Keratinocyte (primary cell): Measurements from ENCODE around the gene UPB1. TPM values are rescaled to one million over a fixed set of nuclear protein-coding genes. Genes with fewer than 3 reads are reported as not detected.

ENCODE experiments used
- DNase-seq: peaks from one replicate; pipeline ENCODE4 v3.0.0-alpha.2; 2011; ENCODE audit warnings: low read depth, missing footprints, low spot score
- FAIRE-seq: peaks from 2 replicates; lab custom pipeline; 2011; peaks lifted over from hg19 to GRCh38; lab: Jason Lieb, UNC
- H2AFZ ChIP-seq: 2 replicates; pipeline ENCODE4 v1.6.0; 2012; ENCODE audit warnings: low read length, control low read depth, inconsistent platforms; ENCODE audit not compliant: control insufficient read depth
- H3K27ac ChIP-seq: 2 replicates; pipeline ENCODE4 v1.5.1; 2011; ENCODE audit warnings: low read length; ENCODE audit not compliant: control insufficient read depth, insufficient read depth
- H3K27me3 ChIP-seq: 3 replicates; pipeline ENCODE4 v1.6.0; 2011; ENCODE audit warnings: low read length; ENCODE audit not compliant: control insufficient read depth, insufficient read depth; ENCODE audit errors: extremely low read depth
- H3K36me3 ChIP-seq, 2 experiments: 2 replicates in 1 of 2; 3 replicates in 1 of 2; pipeline ENCODE4 v1.5.1; 2011; ENCODE audit warnings: low read length in 2 of 2, mild to moderate bottlenecking in 1 of 2; ENCODE audit not compliant: control insufficient read depth in 2 of 2, insufficient read depth in 2 of 2; ENCODE audit errors: extremely low read depth in 1 of 2
- H3K4me1 ChIP-seq: 3 replicates; pipeline ENCODE4 v1.5.1; 2011; ENCODE audit warnings: low read length; ENCODE audit not compliant: control insufficient read depth, insufficient read depth; ENCODE audit errors: extremely low read depth
- H3K4me2 ChIP-seq: 3 replicates; pipeline ENCODE4 v1.6.0; 2011; ENCODE audit warnings: low read depth, low read length; ENCODE audit not compliant: control insufficient read depth, insufficient read depth; ENCODE audit errors: extremely low read depth
- H3K4me3 ChIP-seq, 3 experiments: fragments of 200-600 bp in 1 of 3; sonication (generic) in 1 of 3; 2 replicates in 2 of 3; 3 replicates in 1 of 3; pipeline ENCODE4 v1.5.1; 2011 to 2016; ENCODE audit warnings: low read length in 3 of 3, mild to moderate bottlenecking in 3 of 3, control low read depth in 2 of 3, inconsistent platforms in 1 of 3, low read depth in 1 of 3, mixed read lengths in 1 of 3, mixed run types in 1 of 3, moderate library complexity in 1 of 3; ENCODE audit not compliant: control insufficient read depth in 2 of 3, insufficient read depth in 2 of 3; ENCODE audit errors: extremely low read depth in 1 of 3
- H3K79me2 ChIP-seq: 2 replicates; pipeline ENCODE4 v1.6.0; 2012; ENCODE audit warnings: low read length; ENCODE audit not compliant: control insufficient read depth, insufficient read depth
- H3K9ac ChIP-seq: 3 replicates; pipeline ENCODE4 v1.6.0; 2011; ENCODE audit warnings: low read length; ENCODE audit not compliant: control insufficient read depth, insufficient read depth; ENCODE audit errors: extremely low read depth
- H3K9me1 ChIP-seq: 3 replicates; pipeline ENCODE4 v1.6.0; 2011; ENCODE audit warnings: low read length; ENCODE audit not compliant: control insufficient read depth, insufficient read depth; ENCODE audit errors: extremely low read depth
- H3K9me3 ChIP-seq: 2 replicates; pipeline ENCODE4 v1.5.1; 2012; ENCODE audit warnings: low read depth, low read length; ENCODE audit not compliant: control insufficient read depth
- H4K20me1 ChIP-seq: 3 replicates; pipeline ENCODE4 v1.6.0; 2011; ENCODE audit warnings: low read length; ENCODE audit not compliant: control insufficient read depth, insufficient read depth; ENCODE audit errors: extremely low read depth
- CTCF ChIP-seq, 3 experiments: IDR thresholded peaks in 1 of 3; conservative IDR thresholded peaks in 1 of 3; optimal IDR thresholded peaks in 1 of 3; 2 replicates in 2 of 3; 3 replicates in 1 of 3; pipeline versions ENCODE3 to v1.5.1; 2011; ENCODE audit warnings: low read length in 3 of 3, mild to moderate bottlenecking in 3 of 3, moderate library complexity in 2 of 3, control low read depth in 1 of 3, inconsistent platforms in 1 of 3; ENCODE audit not compliant: insufficient read depth in 2 of 3; ENCODE audit errors: extremely low read depth in 1 of 3
- EZH2 ChIP-seq: IDR thresholded peaks from one replicate; pipeline ENCODE4 v1.6.1; 2012; ENCODE audit warnings: inconsistent platforms, mild to moderate bottlenecking, low read length, moderate library complexity
- dilution Hi-C: fragments of 300-500 bp; cut with MboI; formaldehyde crosslinking; loops from one replicate; pipeline ENCODE4 v1.7.0; 2020; ENCODE audit warnings: low sequenced_read_pairs; ENCODE audit not compliant: extremely low pct_ligation_motif_present
- polyA plus RNA-seq, 5 experiments: library from polyadenylated mRNA; depleted of rRNA in 3 of 5; stranded (reverse) in 3 of 5; stranded (forward) in 1 of 5; unstranded in 1 of 5; fragments of >200 nt; gene quantifications; 1 replicate in 1 of 5; 2 replicates in 3 of 5; 3 replicates in 1 of 5; pipeline versions ENCODE4 v1.2.1 to v1.2.3, GENCODE V29; 2011 to 2012; ENCODE audit warnings: missing spikeins in 2 of 5, low read depth in 1 of 5, low replicate concordance in 1 of 5

The UPB1 gene
- polyA plus RNA-seq, 1 donor (not counting 4 experiments of a cell fraction or from before 2014, with no cell fraction given) = not detected

DNA sequence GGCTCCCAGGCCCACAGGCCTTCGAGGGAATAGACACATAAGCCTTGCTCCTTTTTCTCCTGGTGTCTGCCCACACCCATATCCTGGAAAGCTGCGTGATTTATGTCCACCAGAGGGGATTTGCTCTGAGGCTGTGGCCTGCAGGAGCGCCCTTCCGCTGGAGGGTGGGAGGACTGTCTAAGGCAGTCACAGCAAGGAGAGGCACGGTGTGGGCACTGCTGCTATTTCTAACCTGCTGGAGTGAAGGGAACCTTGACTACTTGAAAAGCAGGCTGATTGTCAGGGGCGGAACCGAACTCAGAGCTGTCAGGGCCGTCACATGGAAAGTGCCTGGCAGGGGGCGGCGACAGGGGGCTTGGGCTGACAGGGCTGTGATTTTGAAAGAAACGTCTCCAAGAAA lies 3.7 kb downstream of the UPB1 start:
- Histone ChIP-seq H3K9ac (no peak overlapping the region), H3K36me3 (no peaks in the 10 kb centered on the region), H3K4me1 (peaks cover 10% of the 10 kb centered on the region), H3K79me2 (no peaks in the 10 kb centered on the region), H4K20me1 (no peaks in the 10 kb centered on the region), H3K4me2 (no peak overlapping the region), H3K27ac (no peak overlapping the region), H2AFZ (no peak overlapping the region), H3K9me1 (no peaks in the 10 kb centered on the region), H3K9me3 (peaks cover 2% of the 10 kb centered on the region), H3K27me3 (peaks cover 22% of the 10 kb centered on the region), H3K4me3 (no peak overlapping the region)
- DNase-seq = no peak
- dilution Hi-C loops = no loop called here
- TF ChIP-seq CTCF (optimal IDR thresholded peaks at IDR 0.05 in 1 of 3, IDR thresholded peaks at IDR 0.05 in 1 of 3, conservative IDR thresholded peaks at IDR 0.05 in 1 of 3; ENCODE audit: extremely low read depth in 1 of 3, insufficient read depth in 2 of 3, low read length in 3 of 3) = no peak
- TF ChIP-seq EZH2 = no peak
- FAIRE-seq = no peak

DNA sequence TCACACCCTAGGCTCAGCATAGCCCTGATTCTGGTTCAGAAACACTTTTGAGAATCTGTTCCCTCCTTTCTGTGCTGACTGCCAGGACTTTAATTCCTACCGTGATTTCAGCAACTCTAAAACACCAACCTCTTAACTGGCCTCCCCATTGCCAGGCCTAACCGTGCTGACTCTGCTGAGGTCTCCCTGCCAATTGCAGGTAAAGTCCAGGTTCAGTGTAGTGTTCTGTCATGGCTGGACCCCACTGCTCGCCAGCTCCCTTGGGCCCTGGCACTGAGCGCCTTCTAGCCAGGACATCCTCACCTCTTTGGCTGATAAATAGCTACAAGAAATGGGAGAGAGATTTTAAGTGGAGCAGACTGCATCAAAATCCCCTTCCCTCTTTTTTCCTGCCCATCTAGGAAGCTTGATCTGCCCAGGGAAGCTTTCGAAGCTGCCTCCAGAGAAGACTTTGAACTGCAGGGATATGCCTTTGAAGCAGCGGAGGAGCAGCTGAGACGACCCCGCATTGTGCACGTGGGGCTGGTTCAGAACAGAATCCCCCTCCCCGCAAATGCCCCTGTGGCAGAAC lies 4.7 kb downstream of the UPB1 start:
- Histone ChIP-seq H3K9ac (no peak overlapping the region), H3K9me1 (no peaks in the 10 kb centered on the region), H3K36me3 (no peaks in the 10 kb centered on the region), H3K79me2 (no peaks in the 10 kb centered on the region), H2AFZ (no peak overlapping the region), H4K20me1 (no peaks in the 10 kb centered on the region), H3K27ac (no peak overlapping the region), H3K9me3 (peaks cover 2% of the 10 kb centered on the region), H3K4me3 (no peak overlapping the region), H3K4me2 (no peak overlapping the region), H3K27me3 (peaks cover 12% of the 10 kb centered on the region), H3K4me1 (peaks cover 9% of the 10 kb centered on the region)
- DNase-seq (no peak), FAIRE-seq (no peak)
- dilution Hi-C loops = no loop called here
- TF ChIP-seq CTCF (optimal IDR thresholded peaks at IDR 0.05 in 1 of 3, IDR thresholded peaks at IDR 0.05 in 1 of 3, conservative IDR thresholded peaks at IDR 0.05 in 1 of 3; ENCODE audit: extremely low read depth in 1 of 3, insufficient read depth in 2 of 3, low read length in 3 of 3) (no peak), EZH2 (no peak)
